Ovary (tissue), 9 donors: Measurements from ENCODE around the gene DESI1. TPM values are rescaled to one million over a fixed set of nuclear protein-coding genes. Genes with fewer than 3 reads are reported as not detected.
"Not testable (repeated sequence)": the region's sequence is repeated elsewhere in the genome, so short reads cannot be mapped to it uniquely, and the experiment has no call there.

ENCODE experiments used
- DNase-seq, 5 donors: peaks; one replicate each; pipeline ENCODE4 v3.0.0-alpha.2; 2019 to 2020
- H3K27ac ChIP-seq, 2 donors: fragments of 200-600 bp; one replicate each; pipeline versions ENCODE4 v1.5.1 to v1.8.0; 2019 to 2022
- H3K27me3 ChIP-seq: fragments of 200-600 bp; one replicate; pipeline ENCODE4 v1.8.0; 2022
- H3K36me3 ChIP-seq: fragments of 200-600 bp; sonication (generic); one replicate; pipeline ENCODE4 v1.5.1; 2019
- H3K4me1 ChIP-seq: one replicate; pipeline ENCODE4 v1.8.1; 2013; ENCODE audit warnings: mild to moderate bottlenecking, moderate library complexity; ENCODE audit not compliant: insufficient read depth
- H3K4me3 ChIP-seq: fragments of 200-600 bp; sonication (generic); one replicate; pipeline ENCODE4 v1.5.1; 2017
- H3K9me3 ChIP-seq, 2 donors: fragments of 200-600 bp in 1 of 2; sonication (generic) in 1 of 2; one replicate each; pipeline versions ENCODE4 v1.5.1 to v1.8.1; 2013 to 2019; ENCODE audit warnings: mild to moderate bottlenecking in 1 of 2, moderate library complexity in 1 of 2
- EP300 ChIP-seq: sonication (generic); formaldehyde crosslinking; IDR thresholded peaks from one replicate; pipeline ENCODE4 v1.6.1; 2017; ENCODE audit warnings: antibody characterized with exemption
- POLR2A ChIP-seq: fragments of 450-650 bp; IDR thresholded peaks from one replicate; pipeline ENCODE4 v1.6.1; 2017; ENCODE audit warnings: antibody characterized with exemption, mild to moderate bottlenecking, moderate library complexity
- WGBS, 3 donors: extraction: QIAGEN DNeasy Blood & Tissue Kit in 1 of 3; methylation state at CpG; one replicate each; pipeline versions ENCODE4 v1.1.5 to v1.1.7; 2013 to 2017; 5-methylcytosine and 5-hydroxymethylcytosine counted together
- intact Hi-C, 4 donors: fragments of 100-400 bp; cut with DNase I; formaldehyde crosslinking; loops; one replicate each; pipeline versions ENCODE4 v1.11.0 to v1.15.1; 2022 to 2023
- polyA plus RNA-seq, 2 donors: library from polyadenylated mRNA; stranded (reverse); fragments of 200-250 nt in 1 of 2; fragments of 350-450 nt in 1 of 2; fragmentation: Illumina TruSeq in 1 of 2; extraction: RNeasy Lipid Tissue Mini Kit (QIAGEN cat#74804) in 1 of 2; gene quantifications; one replicate each; pipeline ENCODE4 v1.2.3, GENCODE V29; 2013 to 2014
- total RNA-seq, 7 donors: library from RNA; depleted of rRNA in 2 of 7; stranded (reverse); fragments of >200 nt in 2 of 7; fragmentation: NEBNext Ultra II Directional in 3 of 7; extraction: Animal tissue kit (Norgen Biotek cat#: 25700) in 3 of 7; gene quantifications; one replicate each; pipeline versions ENCODE4 v1.1.0 to v1.2.4, GENCODE V29; 2016 to 2023
- TF ChIP-seq, protein P1 (sequence below), 3 donors: fragments of 450-650 bp in 2 of 3; fragments of 200-600 bp in 1 of 3; IDR thresholded peaks; one replicate each; pipeline versions ENCODE4 v1.5.1 to v1.8.0; 2016 to 2022; ENCODE audit warnings: antibody characterized with exemption in 3 of 3, mild to moderate bottlenecking in 1 of 3
- donor health status: DM: no; HTN: no; CAD: no; lungs with moderate emphysema.
- donor health status: DM: no; HTN: no; CAD: no.
- donor health status: Bipolar disorder and iron deficiency.
- donor health status: DM: yes; HTN: yes; CAD: no.
- donor health status: DM: no; HTN: no; CAD: no.
- donor health status: DM: yes; HTN: yes; CAD: no.

The DESI1 gene
- total and polyA plus RNA-seq, 9 donors: 10.8 to 34.5 (median 22.8) TPM

DNA sequence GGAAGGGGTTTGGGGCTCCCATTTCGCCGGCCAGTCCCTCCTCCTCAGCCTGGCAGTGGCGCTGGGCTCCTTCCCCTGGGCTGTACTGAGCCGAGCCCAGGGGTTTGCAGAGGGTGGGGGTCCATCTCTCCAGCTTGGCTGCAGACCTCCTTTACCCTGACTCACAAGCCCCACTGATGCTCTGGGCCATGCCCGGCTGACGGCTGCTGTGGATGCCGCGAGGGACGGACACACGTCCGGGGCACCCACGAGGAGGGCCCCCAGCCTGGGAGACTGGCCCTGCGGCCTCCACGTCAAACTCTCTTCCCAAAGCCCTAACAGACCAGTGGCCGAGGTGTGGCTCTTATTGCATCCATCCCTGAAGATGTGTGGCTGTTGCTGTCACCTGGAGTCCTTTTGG lies 45.3 kb downstream of the DESI1 start:
- H3K27ac ChIP-seq: peak overlapping the region; percentile 65
- TF ChIP-seq POLR2A (no peak), EP300 (no peak)
- TF ChIP-seq, protein P1, sequence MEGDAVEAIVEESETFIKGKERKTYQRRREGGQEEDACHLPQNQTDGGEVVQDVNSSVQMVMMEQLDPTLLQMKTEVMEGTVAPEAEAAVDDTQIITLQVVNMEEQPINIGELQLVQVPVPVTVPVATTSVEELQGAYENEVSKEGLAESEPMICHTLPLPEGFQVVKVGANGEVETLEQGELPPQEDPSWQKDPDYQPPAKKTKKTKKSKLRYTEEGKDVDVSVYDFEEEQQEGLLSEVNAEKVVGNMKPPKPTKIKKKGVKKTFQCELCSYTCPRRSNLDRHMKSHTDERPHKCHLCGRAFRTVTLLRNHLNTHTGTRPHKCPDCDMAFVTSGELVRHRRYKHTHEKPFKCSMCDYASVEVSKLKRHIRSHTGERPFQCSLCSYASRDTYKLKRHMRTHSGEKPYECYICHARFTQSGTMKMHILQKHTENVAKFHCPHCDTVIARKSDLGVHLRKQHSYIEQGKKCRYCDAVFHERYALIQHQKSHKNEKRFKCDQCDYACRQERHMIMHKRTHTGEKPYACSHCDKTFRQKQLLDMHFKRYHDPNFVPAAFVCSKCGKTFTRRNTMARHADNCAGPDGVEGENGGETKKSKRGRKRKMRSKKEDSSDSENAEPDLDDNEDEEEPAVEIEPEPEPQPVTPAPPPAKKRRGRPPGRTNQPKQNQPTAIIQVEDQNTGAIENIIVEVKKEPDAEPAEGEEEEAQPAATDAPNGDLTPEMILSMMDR (IDR thresholded peaks at IDR 0.05): no peak

DNA sequence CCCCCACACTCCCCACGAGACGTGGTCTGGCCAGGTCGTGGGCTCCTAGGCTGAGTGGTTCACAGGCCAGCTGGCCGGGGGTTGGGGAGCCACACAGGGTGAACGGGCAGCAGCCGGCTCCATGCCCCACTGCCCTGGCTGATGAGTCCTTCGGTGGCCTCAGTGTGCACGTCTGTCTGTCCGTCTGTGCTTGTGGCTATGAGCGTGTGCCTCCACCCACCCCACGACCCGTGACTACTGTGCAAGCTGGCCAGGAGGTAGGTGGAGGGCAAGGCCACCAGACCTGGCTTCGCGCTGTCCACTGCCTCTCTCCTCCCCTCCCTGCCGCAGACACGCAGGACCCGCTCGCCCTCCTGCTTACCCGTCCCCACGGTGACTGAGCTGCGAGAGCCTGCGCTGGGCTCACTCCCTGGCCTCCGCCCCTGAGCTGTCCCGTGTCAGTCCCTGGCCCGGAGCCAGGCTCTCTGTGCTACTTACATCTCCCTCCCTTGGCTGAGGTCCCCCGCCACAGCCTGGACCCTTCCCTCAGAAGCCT lies 45.9 kb downstream of the DESI1 start:
- no peaks in the 10 kb centered on the region for H3K9me3 ChIP-seq
- intact Hi-C loops: no loop called here
- H3K4me3 ChIP-seq: no peak overlapping the region
- H3K27me3 ChIP-seq: no peaks in the 10 kb centered on the region
- no peaks in the 10 kb centered on the region for H3K36me3 ChIP-seq
- peak overlapping the region; percentile 65 for H3K27ac ChIP-seq
- 39 to 49% (median 40%) methylated on average over 26 of the region's 26 CpGs for WGBS, 3 donors
- TF ChIP-seq POLR2A (no peak), EP300 (no peak)
- TF ChIP-seq, protein P1 (IDR thresholded peaks at IDR 0.05): no peak
- peak; percentile 81 to 88 (median 86) for DNase-seq
- H3K4me1 ChIP-seq: peaks cover 14% of the 10 kb centered on the region

More for the DNA sequence above, 45.3 kb downstream of the DESI1 start:
- Histone ChIP-seq H3K36me3 (no peaks in the 10 kb centered on the region), H3K9me3 (no peaks in the 10 kb centered on the region), H3K4me1 (peaks cover 14% of the 10 kb centered on the region), H3K4me3 (no peak overlapping the region), H3K27me3 (no peaks in the 10 kb centered on the region)
- WGBS, 3 donors: 78 to 84% (median 83%) methylated on average over 15 of the region's 15 CpGs
- intact Hi-C loops: no loop called here
- DNase-seq: no peak

DNA sequence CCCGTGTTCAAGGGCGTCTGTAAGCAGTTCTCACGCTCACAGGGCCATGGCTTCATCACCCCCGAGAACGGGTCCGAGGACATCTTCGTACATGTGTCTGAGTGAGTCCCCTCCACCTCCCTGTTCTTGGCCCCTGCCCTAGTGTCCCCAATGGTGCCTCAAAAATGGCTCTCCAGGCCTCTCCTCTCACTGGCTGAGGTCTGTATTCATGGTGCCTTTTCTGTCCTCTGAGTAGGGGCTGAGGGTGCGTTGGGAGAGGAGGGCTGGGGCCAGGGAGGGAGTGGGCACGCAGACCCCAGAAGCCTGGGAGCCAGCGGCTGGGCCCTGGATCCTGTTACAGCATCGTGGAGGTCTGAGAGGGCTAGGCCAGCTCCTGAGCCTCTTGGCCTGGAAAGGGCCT lies 47.2 kb downstream of the DESI1 start:
- intact Hi-C loops: no loop called here
- Histone ChIP-seq H3K4me3 (no peak overlapping the region), H3K36me3 (no peaks in the 10 kb centered on the region), H3K4me1 (peaks cover 10% of the 10 kb centered on the region), H3K9me3 (no peaks in the 10 kb centered on the region), H3K27me3 (no peaks in the 10 kb centered on the region), H3K27ac (peak overlapping the region in 1 of 2 donors; percentile 15)
- DNase-seq: peak in 2 of 5 donors; percentile 27 to 41
- 79 to 89% (median 81%) methylated on average over 11 of the region's 11 CpGs for WGBS, 3 donors
- TF ChIP-seq EP300: no peak
- TF ChIP-seq POLR2A: no peak
- TF ChIP-seq, protein P1 (IDR thresholded peaks at IDR 0.05): no peak

DNA sequence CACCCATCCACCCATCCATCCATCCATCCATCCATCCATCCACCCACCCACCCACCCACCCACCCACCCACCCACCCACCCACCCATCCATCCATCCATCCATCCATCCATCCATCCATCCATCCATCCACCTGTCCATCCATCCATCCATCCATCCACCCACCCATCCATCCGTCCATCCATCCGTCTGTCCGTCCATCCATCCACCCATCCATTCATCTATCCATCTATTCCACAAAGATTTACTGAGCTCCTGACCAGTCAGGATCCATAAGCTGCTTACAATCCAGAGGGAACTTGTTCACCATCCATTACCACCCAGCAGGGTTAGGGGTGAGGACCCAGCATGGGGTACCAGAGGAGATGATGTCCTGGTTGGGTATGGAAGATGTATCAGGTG lies 48.5 kb downstream of the DESI1 start:
- 96 to 98% (median 97%) methylated on average over 3 of the region's 3 CpGs for WGBS, 3 donors
- DNase-seq, H3K27me3 ChIP-seq, intact Hi-C loops, H3K36me3 ChIP-seq, H3K4me3 ChIP-seq, H3K9me3 ChIP-seq, H3K27ac ChIP-seq: not testable (repeated sequence)
- H3K4me1 ChIP-seq: peaks cover 17% of the 10 kb centered on the region

DNA sequence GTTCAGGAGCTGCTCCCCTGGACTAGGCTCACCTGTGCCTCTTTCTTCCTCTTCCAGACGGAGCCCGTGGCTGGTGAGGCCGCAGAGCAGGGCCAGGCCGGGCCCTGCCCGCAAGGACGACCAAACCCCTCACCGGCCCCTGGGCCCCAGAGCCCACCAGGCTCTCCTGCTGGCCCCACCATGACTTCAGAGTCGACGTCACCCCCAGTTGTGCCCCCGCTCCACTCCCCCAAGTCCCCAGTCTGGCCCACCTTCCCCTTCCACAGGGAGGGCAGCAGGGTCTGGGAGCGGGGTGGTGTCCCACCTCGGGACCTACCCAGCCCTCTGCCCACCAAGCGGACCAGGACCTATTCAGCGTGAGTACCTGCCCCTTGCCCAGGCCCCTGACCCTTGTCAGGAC lies 49.1 kb downstream of the DESI1 start:
- Histone ChIP-seq H3K4me1 (peaks cover 18% of the 10 kb centered on the region), H3K36me3 (no peaks in the 10 kb centered on the region), H3K4me3 (no peak overlapping the region), H3K27me3 (no peaks in the 10 kb centered on the region), H3K9me3 (no peaks in the 10 kb centered on the region), H3K27ac (no peak overlapping the region)
- 85 to 94% (median 91%) methylated on average over 13 to 14 of the region's 14 CpGs for WGBS, 3 donors
- intact Hi-C loops: no loop called here
- TF ChIP-seq POLR2A (no peak), EP300 (no peak)
- TF ChIP-seq, protein P1 (IDR thresholded peaks at IDR 0.05): no peak
- DNase-seq: no peak
